Left renal pelvis (tissue), 4 donors: ENCODE results near the gene OASL. TPM values are rescaled to one million over a fixed set of nuclear protein-coding genes. Genes with fewer than 3 reads are reported as not detected.
A peak's percentile ranks its signal among the peaks of the same experiment; 100 is the strongest.

Source experiments
- DNase-seq, 4 donors: peaks; one replicate each; pipeline ENCODE4 v3.0.0-alpha.2; 2013; ENCODE audit warnings: low read depth in 4 of 4, low spot score in 3 of 4
- polyA plus RNA-seq, 4 donors: library from polyadenylated mRNA; unstranded; fragments of 120-200 nt; gene quantifications; one replicate each; pipeline ENCODE4 v1.2.1, GENCODE V29; 2013; ENCODE audit not compliant: insufficient read length in 4 of 4

OASL gene
- polyA plus RNA-seq, 4 donors, result 0.12 to 0.63 (median 0.20) TPM

- no peak for DNase-seq
These were observed 45.5 kb downstream of the OASL start for GRCh38 chr12:120993496-120993895.

DNA sequence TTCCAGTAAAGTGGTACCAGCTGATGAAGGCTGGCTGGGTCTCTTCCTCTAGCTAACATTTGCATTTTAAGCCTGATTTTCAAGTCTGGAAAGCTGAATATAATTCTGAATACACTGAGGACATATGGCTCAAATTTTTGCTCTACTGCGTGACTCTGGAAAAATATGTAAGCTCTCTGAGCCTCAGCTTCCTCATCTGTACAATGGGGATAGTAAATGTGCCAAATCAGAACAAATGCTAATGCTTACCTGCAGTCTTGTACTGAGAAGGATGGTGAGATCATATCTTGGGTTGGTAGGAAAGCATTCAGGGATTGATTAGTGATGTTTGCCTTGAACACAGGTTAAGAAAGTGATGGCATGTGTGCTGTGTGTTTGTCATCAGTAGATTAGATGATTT is 46.1 kb downstream of the OASL start:
- DNase-seq, result no peak

DNA sequence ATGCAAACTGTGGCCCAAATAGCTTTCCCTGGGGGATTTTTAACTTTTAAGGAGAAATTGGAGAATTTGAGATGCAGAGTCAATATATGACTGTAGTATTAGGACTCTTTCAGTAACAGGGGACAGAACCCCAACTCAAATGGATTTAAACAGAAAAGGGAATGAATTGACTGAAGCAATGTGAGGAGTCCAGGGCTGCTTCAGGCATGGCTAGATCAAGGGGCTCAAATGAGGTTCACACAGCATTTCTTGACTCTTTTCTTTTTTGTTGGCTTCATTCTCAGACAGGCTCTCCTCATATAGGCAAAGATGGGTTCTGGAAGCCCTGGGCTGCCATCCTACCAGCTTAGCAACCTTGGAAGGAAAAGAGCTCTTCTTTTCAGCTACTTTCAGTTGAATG is 47.1 kb downstream of the OASL start:
- no peak for DNase-seq

GRCh38 chr12:120990487-120991055 is 48.5 kb downstream of the OASL start:
- no peak for DNase-seq

DNA sequence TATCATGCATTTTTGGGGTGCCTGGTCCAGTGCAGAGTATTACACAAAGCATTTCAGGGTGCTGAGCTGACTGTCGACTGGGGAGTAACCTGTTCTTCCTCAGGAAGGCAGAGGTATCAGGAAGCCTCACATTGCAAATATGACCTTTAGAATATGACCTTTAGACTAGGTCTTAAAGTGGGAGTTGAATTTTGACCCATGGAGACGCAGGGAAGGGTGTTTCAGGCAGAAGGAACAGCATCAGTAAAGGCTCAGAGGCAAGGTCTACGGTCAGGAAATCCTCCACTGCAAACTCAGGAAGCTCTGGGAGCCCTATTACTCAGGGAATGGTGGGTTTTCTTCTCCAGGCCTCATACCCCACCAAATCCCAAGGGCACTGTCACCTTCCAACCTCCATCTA is 49.4 kb downstream of the OASL start:
- DNase-seq, result no peak

- no peak for DNase-seq
These were observed 50.4 kb downstream of the OASL start for GRCh38 chr12:120988658-120989057.

- DNase-seq, result no peak
These were observed 50.8 kb downstream of the OASL start for GRCh38 chr12:120988234-120988633.

DNA sequence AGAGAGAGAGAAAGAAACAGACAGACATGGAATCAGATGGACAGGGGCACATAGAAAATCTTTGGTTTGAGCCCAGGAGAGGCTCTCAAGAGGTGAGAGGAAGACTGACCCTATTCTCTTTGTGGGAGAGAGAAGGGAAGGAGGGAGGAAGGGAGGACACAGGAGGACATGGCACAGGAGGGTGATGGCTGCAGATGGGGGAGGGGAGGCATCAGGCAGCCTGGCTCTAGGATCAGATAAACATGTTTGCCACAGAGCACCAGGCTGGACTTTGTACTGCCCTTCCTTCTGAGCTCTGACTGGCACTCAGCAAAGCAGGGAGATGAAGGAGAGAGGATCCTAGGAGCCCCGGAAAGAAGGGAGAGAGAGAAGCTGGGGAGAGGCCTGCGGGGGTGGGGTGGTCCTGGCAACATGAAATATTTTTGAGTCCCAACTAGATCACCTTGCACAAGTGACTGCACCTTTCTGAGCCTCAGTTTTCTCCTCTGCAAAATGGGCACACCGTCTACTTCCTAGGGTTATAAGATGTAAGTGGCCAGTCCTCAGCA is 54.6 kb downstream of the OASL start:
- no peak for DNase-seq

- DNase-seq, result no peak
These were observed 55.3 kb downstream of the OASL start for GRCh38 chr12:120983759-120984158.

- DNase-seq, result no peak
These were observed 56.4 kb downstream of the OASL start for GRCh38 chr12:120982659-120983058.

GRCh38 chr12:120981407-120981941 is 57.6 kb downstream of the OASL start:
- DNase-seq, result no peak

DNA sequence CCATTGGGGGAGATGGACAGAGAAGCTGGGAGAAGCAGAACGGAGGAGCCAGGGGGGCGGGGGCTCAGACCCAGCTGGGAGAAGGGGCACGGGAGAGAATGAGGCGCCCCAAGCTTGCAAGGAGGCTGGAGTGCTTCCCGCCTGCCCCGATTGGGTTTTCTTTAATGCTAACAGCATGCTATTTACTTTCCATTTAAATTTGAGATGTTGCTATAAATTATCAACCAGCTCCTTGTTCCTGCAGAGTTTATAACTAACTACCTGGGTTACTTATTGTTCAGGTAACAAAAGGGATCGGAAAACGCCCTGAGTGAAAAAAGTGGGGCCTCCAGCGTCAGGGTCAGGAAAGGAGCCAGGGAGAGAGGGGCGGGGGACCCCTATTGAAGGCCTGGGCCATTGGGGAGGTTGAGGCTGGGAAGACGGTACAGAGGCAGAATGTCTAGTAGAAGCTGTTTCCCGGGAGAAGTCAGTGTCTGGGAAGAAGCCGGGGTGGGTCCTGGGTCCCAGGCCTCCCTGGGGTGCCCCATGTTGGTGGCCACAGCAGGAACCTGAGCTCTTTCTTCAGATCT is 58.2 kb downstream of the OASL start:
- peak in 2 of 4 donors; percentile 46 to 51 for DNase-seq

DNA sequence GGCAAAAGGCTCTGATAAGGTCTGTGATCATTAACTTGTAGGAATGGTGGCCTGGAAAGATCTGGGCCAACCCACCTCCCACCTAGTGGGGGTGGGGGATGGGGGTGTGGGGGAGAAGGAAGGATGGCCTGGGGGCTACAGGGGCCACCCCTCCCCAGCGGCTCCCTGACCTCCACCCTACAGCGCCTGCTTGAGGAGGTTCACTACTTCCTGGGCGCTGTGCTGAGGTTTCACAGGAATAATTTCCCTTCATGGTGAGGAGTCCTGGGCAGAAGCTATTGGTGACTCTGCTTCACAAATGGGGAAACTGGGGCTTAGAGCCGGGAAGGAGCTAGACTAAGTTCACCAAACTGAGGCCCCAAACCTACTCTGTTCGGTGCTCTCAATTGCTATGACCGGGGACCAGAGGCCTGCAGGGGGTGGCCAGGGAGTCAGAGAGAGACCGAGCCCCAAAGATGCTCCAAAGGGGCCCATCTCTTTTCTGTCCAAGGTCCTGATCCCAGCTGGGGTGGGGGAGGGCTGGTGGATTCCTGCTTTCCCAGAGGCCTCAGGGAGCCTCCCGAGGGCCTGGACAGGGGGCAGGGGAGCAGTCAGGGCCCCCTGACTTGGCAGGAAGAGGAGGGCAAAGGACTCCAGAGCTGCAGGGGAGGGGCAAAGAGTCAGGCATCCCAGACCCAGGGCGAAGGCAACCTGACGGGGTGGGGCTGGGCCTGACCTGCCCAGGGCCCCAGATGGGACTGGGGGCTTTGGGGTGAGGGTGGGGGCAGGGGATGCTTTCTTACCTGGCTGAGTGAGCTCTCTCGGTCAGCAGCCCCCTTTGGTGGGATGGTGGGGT is 59.0 kb downstream of the OASL start:
- DNase-seq, result no peak

DNA sequence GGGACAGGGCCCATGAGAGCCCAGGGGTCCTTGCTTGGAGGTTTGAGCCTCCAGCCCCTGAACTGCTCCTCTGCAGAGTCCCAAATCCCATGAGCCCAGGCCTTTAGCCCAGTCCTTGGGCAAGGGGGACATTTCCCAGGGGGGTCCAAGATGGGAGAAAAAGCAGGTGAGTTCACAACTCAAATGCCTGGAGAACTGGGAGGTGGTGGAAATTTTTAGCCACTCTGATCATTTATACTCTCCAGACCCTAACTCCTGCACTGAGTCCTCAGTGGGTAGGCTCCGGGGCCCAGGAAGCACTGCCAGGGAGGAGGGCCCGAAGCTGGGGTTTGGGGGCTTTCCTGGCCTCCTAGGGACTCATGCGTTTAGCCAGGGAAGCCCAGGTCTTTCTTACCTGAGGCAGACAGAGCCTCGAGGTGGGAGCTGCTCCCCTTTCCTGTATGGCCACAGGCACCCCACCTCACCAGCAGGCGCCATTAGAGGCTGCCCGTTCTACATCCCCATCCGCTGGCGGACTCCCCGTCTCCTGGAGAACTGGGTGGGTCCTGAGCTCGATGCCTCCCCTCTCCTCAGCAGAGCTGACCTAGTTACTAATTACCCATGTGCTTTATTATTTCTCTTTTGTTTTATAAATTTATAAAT is 59.7 kb downstream of the OASL start:
- no peak for DNase-seq

- DNase-seq, result no peak
These were observed 60.5 kb downstream of the OASL start, which contains the start of gene HNF1A for GRCh38 chr12:120978296-120979219. Gene HNF1A, plus strand, starts transcription at chr12:120978543. Its CDS starts 226 bp downstream, at chr12:120978769.

GRCh38 chr12:120977531-120978295 is 61.3 kb downstream of the OASL start:
- DNase-seq, result no peak

GRCh38 chr12:120972870-120973543 is 66.0 kb downstream of the OASL start:
- peak; percentile 62 to 78 (median 72) for DNase-seq
